Body of pancreas (tissue), 4 donors: ENCODE data around the gene AMY1C. TPM values are rescaled to one million over a fixed set of nuclear protein-coding genes. Genes with fewer than 3 reads are reported as not detected.

Experiments
- ATAC-seq: fragments of 150-250 bp; one replicate; pipeline ENCODE4 v1.9.1; 2016
- DNase-seq, 4 donors: peaks; one replicate each; pipeline ENCODE4 v3.0.0-alpha.2; 2019
- H3K27ac ChIP-seq, 4 donors: fragments of 200-600 bp; sonication (generic); 1 replicate in 3 of 4; 2 replicates in 1 of 4; pipeline versions ENCODE4 v1.5.1 to v1.6.1; 2016 to 2019; ENCODE audit warnings: mild to moderate bottlenecking in 1 of 4, mixed read lengths in 1 of 4, moderate library complexity in 1 of 4
- H3K27me3 ChIP-seq, 2 donors: fragments of 200-600 bp; sonication (generic); one replicate each; pipeline ENCODE4 v1.6.0; 2016; ENCODE audit warnings: mild to moderate bottlenecking in 1 of 2
- H3K36me3 ChIP-seq, 2 donors: fragments of 200-600 bp; sonication (generic); replicated peaks in 1 of 2; 2 replicates each; pipeline ENCODE4 v1.5.1; 2016; ENCODE audit warnings: low read depth in 2 of 2; ENCODE audit not compliant: insufficient read depth in 1 of 2
- H3K4me1 ChIP-seq: fragments of 200-600 bp; sonication (generic); one replicate; pipeline ENCODE4 v1.6.0; 2016
- H3K4me3 ChIP-seq, 2 donors: fragments of 200-600 bp; sonication (generic); 1 replicate in 1 of 2; 2 replicates in 1 of 2; pipeline ENCODE4 v1.5.1; 2016 to 2019
- H3K9me3 ChIP-seq, 3 donors: fragments of 200-600 bp; sonication (generic); 1 replicate in 2 of 3; 2 replicates in 1 of 3; pipeline ENCODE4 v1.5.1; 2016
- CTCF ChIP-seq, 7 experiments: fragments of 450-650 bp in 4 of 7; fragments of 200-600 bp in 3 of 7; sonication (generic) in 3 of 7; IDR thresholded peaks; one replicate each; pipeline ENCODE4 v1.5.1; 2016 to 2019; ENCODE audit warnings: antibody characterized with exemption in 7 of 7
- POLR2A ChIP-seq, 3 donors: fragments of 450-650 bp; IDR thresholded peaks; one replicate each; pipeline ENCODE4 v1.6.1; 2016; ENCODE audit warnings: antibody characterized with exemption in 3 of 3, mild to moderate bottlenecking in 2 of 3
- WGBS, 2 donors: methylation state at CpG; one replicate each; pipeline ENCODE4 v1.1.5; 2017; 5-methylcytosine and 5-hydroxymethylcytosine counted together
- intact Hi-C: fragments of 100-400 bp; cut with DNase I; formaldehyde crosslinking; loops from one replicate; pipeline ENCODE4 v1.15.1; 2023
- total RNA-seq, 2 donors: library from RNA; depleted of rRNA; stranded (reverse); fragments of >200 nt; gene quantifications; one replicate each; pipeline ENCODE4 v1.1.0, GENCODE V29; 2016

AMY1C gene
- total RNA-seq, 2 donors from 2014 or later: 0.66 TPM; not detected in 1

GRCh38 chr1:103761896-103762295, 12.2 kb downstream of the AMY1C start:
- Histone ChIP-seq H3K4me1 (no peaks in the 10 kb centered on the region), H3K27me3 (no peaks in the 10 kb centered on the region), H3K36me3 (no peaks in the 10 kb centered on the region), H3K27ac (no peak overlapping the region), H3K9me3 (peaks cover 0 to 6% (median 0%) of the 10 kb centered on the region in 3 donors), H3K4me3 (no peak overlapping the region)
- TF ChIP-seq POLR2A (IDR thresholded peaks at IDR 0.05): no peak
- no peak for TF ChIP-seq CTCF (IDR thresholded peaks at IDR 0.05)
- DNase-seq (no peak), ATAC-seq (no peak)
- intact Hi-C loops: no loop called here

GRCh38 chr1:103779932-103780331, 30.2 kb downstream of the AMY1C start:
- Histone ChIP-seq H3K27ac (no peak overlapping the region), H3K9me3 (no peaks in the 10 kb centered on the region), H3K36me3 (no peaks in the 10 kb centered on the region), H3K4me3 (no peak overlapping the region), H3K27me3 (no peaks in the 10 kb centered on the region), H3K4me1 (no peaks in the 10 kb centered on the region)
- intact Hi-C loops: no loop called here
- TF ChIP-seq CTCF (IDR thresholded peaks at IDR 0.05) (no peak), POLR2A (IDR thresholded peaks at IDR 0.05) (no peak)
- ATAC-seq (no peak), DNase-seq (no peak)

GRCh38 chr1:103783944-103784377, 34.3 kb downstream of the AMY1C start:
- TF ChIP-seq POLR2A (IDR thresholded peaks at IDR 0.05) (no peak), CTCF (IDR thresholded peaks at IDR 0.05) (no peak)
- H3K36me3 ChIP-seq: no peaks in the 10 kb centered on the region
- H3K9me3 ChIP-seq: no peaks in the 10 kb centered on the region
- ATAC-seq (no peak), DNase-seq (no peak)
- no peaks in the 10 kb centered on the region for H3K4me1 ChIP-seq
- intact Hi-C loops: no loop called here
- no peaks in the 10 kb centered on the region for H3K27me3 ChIP-seq
- WGBS, 2 donors: 65 to 74% methylated on average over 4 of the region's 4 CpGs
- H3K27ac ChIP-seq: no peak overlapping the region
- no peak overlapping the region for H3K4me3 ChIP-seq

GRCh38 chr1:103788377-103788776, 38.7 kb downstream of the AMY1C start:
- H3K27me3 ChIP-seq: no peaks in the 10 kb centered on the region
- H3K9me3 ChIP-seq: no peaks in the 10 kb centered on the region
- DNase-seq: no peak
- no peaks in the 10 kb centered on the region for H3K36me3 ChIP-seq
- no peak overlapping the region for H3K4me3 ChIP-seq
- ATAC-seq: no peak
- H3K27ac ChIP-seq: no peak overlapping the region
- intact Hi-C loops: no loop called here
- H3K4me1 ChIP-seq: no peaks in the 10 kb centered on the region
- WGBS, 2 donors: 28 to 37% methylated on average over 1 of the region's 1 CpG
- TF ChIP-seq POLR2A (IDR thresholded peaks at IDR 0.05) (no peak), CTCF (IDR thresholded peaks at IDR 0.05) (peak in 6 of 7 experiments; percentile 11 to 44 (median 32))

- ATAC-seq (no peak), DNase-seq (no peak)
- intact Hi-C loops: no loop called here
- TF ChIP-seq CTCF (IDR thresholded peaks at IDR 0.05): no peak
- no peak for TF ChIP-seq POLR2A (IDR thresholded peaks at IDR 0.05)
- H3K27me3 ChIP-seq: no peaks in the 10 kb centered on the region
- no peaks in the 10 kb centered on the region for H3K36me3 ChIP-seq
- H3K4me3 ChIP-seq: no peak overlapping the region
- no peak overlapping the region for H3K27ac ChIP-seq
- H3K4me1 ChIP-seq: no peaks in the 10 kb centered on the region
- WGBS, 2 donors: 72 to 81% methylated on average over 2 of the region's 2 CpGs
- no peaks in the 10 kb centered on the region for H3K9me3 ChIP-seq
Measured at GRCh38 chr1:103790172-103790571, 40.5 kb downstream of the AMY1C start.
